H9 (cell line): ENCODE data around the gene REV1. TPM values are rescaled to one million over a fixed set of nuclear protein-coding genes. Genes with fewer than 3 reads are reported as not detected.

Experiments used
- DNase-seq: peaks from one replicate; pipeline ENCODE4 v3.0.0-alpha.2; 2017
- H2AFZ ChIP-seq: one replicate; pipeline ENCODE4 v1.6.1; 2013; ENCODE audit warnings: mild to moderate bottlenecking, low read length, control low read depth, moderate library complexity
- H2AK5ac ChIP-seq: 2 replicates; pipeline ENCODE4 v1.6.1; 2013; ENCODE audit warnings: low read length, control low read depth, mixed read lengths; ENCODE audit not compliant: insufficient read length
- H2BK120ac ChIP-seq: one replicate; pipeline ENCODE4 v1.6.1; 2013; ENCODE audit warnings: low read depth, mild to moderate bottlenecking, low read length, control low read depth, inconsistent platforms; ENCODE audit not compliant: poor library complexity, severe bottlenecking
- H2BK12ac ChIP-seq: 2 replicates; pipeline ENCODE4 v1.6.1; 2013; ENCODE audit warnings: low read length, control low read depth, mixed read lengths, low read depth; ENCODE audit not compliant: insufficient read length
- H2BK15ac ChIP-seq: 2 replicates; pipeline ENCODE4 v1.6.1; 2013; ENCODE audit warnings: low read depth, low read length, control low read depth
- H2BK20ac ChIP-seq: one replicate; pipeline ENCODE4 v1.6.1; 2013; ENCODE audit warnings: low read depth, mild to moderate bottlenecking, low read length, control low read depth, inconsistent platforms; ENCODE audit not compliant: poor library complexity, severe bottlenecking
- H2BK5ac ChIP-seq: 2 replicates; pipeline ENCODE4 v1.6.1; 2013; ENCODE audit warnings: low read length, control low read depth, mixed read lengths; ENCODE audit not compliant: insufficient read length
- H3K14ac ChIP-seq: 2 replicates; pipeline ENCODE4 v1.6.1; 2013; ENCODE audit warnings: low read length, control low read depth; ENCODE audit not compliant: insufficient read depth
- H3K18ac ChIP-seq: 2 replicates; pipeline ENCODE4 v1.6.1; 2013; ENCODE audit warnings: low read depth, mild to moderate bottlenecking, mixed read lengths, low read length, control low read depth; ENCODE audit not compliant: insufficient read length
- H3K23ac ChIP-seq: 2 replicates; pipeline ENCODE4 v1.6.1; 2013; ENCODE audit warnings: low read length, control low read depth, mixed read lengths, low read depth; ENCODE audit not compliant: insufficient read length
- H3K23me2 ChIP-seq: 2 replicates; pipeline ENCODE4 v1.6.1; 2013; ENCODE audit warnings: low read depth, mild to moderate bottlenecking, mixed read lengths, low read length, control low read depth; ENCODE audit not compliant: insufficient read length, poor library complexity, severe bottlenecking
- H3K27ac ChIP-seq: 2 replicates; pipeline ENCODE4 v1.5.1; 2013; ENCODE audit warnings: low read length, control low read depth, mixed read lengths, low read depth; ENCODE audit not compliant: insufficient read length
- H3K27me3 ChIP-seq: 2 replicates; pipeline ENCODE4 v1.6.1; 2013; ENCODE audit warnings: low read length, control low read depth, inconsistent platforms; ENCODE audit not compliant: insufficient read depth
- H3K4ac ChIP-seq: 2 replicates; pipeline ENCODE4 v1.6.1; 2013; ENCODE audit warnings: low read depth, mild to moderate bottlenecking, control low read depth, inconsistent platforms, low read length, moderate library complexity
- H3K4me1 ChIP-seq: 2 replicates; pipeline ENCODE4 v1.6.1; 2013; ENCODE audit warnings: low read length, control low read depth, inconsistent platforms; ENCODE audit not compliant: insufficient read depth
- H3K4me2 ChIP-seq: 2 replicates; pipeline ENCODE4 v1.6.1; 2013; ENCODE audit warnings: low read length, control low read depth, mixed read lengths; ENCODE audit not compliant: insufficient read length, insufficient read depth
- H3K56ac ChIP-seq: 2 replicates; pipeline ENCODE4 v1.6.1; 2013; ENCODE audit warnings: low read depth, mild to moderate bottlenecking, mixed read lengths, low read length, control low read depth; ENCODE audit not compliant: insufficient read length
- H3K79me1 ChIP-seq: 2 replicates; pipeline ENCODE4 v1.6.1; 2013; ENCODE audit warnings: low read depth, mild to moderate bottlenecking, moderate library complexity, low read length, control low read depth, inconsistent platforms; ENCODE audit not compliant: insufficient read depth, poor library complexity, severe bottlenecking
- H3K79me2 ChIP-seq: 2 replicates; pipeline ENCODE4 v1.6.1; 2013; ENCODE audit warnings: low read length, control low read depth, inconsistent platforms; ENCODE audit not compliant: insufficient read depth
- H3K9ac ChIP-seq: 2 replicates; pipeline ENCODE4 v1.6.1; 2013; ENCODE audit warnings: low read length, control low read depth, mixed read lengths; ENCODE audit not compliant: insufficient read length; ENCODE audit errors: extremely low read depth
- H3K9me3 ChIP-seq: one replicate; pipeline ENCODE4 v1.6.1; 2013; ENCODE audit warnings: low read depth, low read length, inconsistent platforms; ENCODE audit not compliant: control insufficient read depth
- H3T11ph ChIP-seq: one replicate; pipeline ENCODE4 v1.6.1; 2013; ENCODE audit warnings: mild to moderate bottlenecking, low read length, control low read depth, inconsistent platforms
- H4K20me1 ChIP-seq: one replicate; pipeline ENCODE4 v1.6.1; 2013; ENCODE audit not compliant: control insufficient read depth, insufficient read length, insufficient read depth
- H4K5ac ChIP-seq: 2 replicates; pipeline ENCODE4 v1.6.1; 2013; ENCODE audit warnings: low read depth, mild to moderate bottlenecking, mixed read lengths, low read length, control low read depth; ENCODE audit not compliant: insufficient read length
- H4K8ac ChIP-seq: replicated peaks from 2 replicates; pipeline ENCODE4 v1.6.1; 2013; ENCODE audit warnings: low read length, control low read depth, mixed read lengths, low read depth; ENCODE audit not compliant: insufficient read length
- H4K91ac ChIP-seq: 2 replicates; pipeline ENCODE4 v1.6.1; 2013; ENCODE audit warnings: low read depth, mild to moderate bottlenecking, moderate library complexity, mixed read lengths, low read length, control low read depth; ENCODE audit not compliant: insufficient read length
- H3K27ac Mint-ChIP-seq, 3 experiments: 2 replicates in 2 of 3; 3 replicates in 1 of 3; pipeline ENCODE4 v1.8.0; 2020 to 2021; ENCODE audit warnings: mixed read lengths in 3 of 3, mild to moderate bottlenecking in 1 of 3, moderate library complexity in 1 of 3
- H3K27me3 Mint-ChIP-seq: 2 replicates; pipeline ENCODE4 v1.8.0; 2021; ENCODE audit warnings: low read depth, mild to moderate bottlenecking, moderate library complexity, mixed read lengths
- H3K36me3 Mint-ChIP-seq, 3 experiments: 2 replicates in 2 of 3; 3 replicates in 1 of 3; pipeline ENCODE4 v1.8.0; 2020 to 2021; ENCODE audit warnings: low read depth in 3 of 3, mixed read lengths in 3 of 3; ENCODE audit not compliant: insufficient read depth in 1 of 3
- H3K4me1 Mint-ChIP-seq, 2 experiments: 2 replicates each; pipeline ENCODE4 v1.8.0; 2020; ENCODE audit warnings: mixed read lengths in 2 of 2
- H3K4me3 Mint-ChIP-seq, 2 experiments: 2 replicates in 1 of 2; 3 replicates in 1 of 2; pipeline ENCODE4 v1.8.0; 2020 to 2021; ENCODE audit warnings: mild to moderate bottlenecking in 2 of 2, mixed read lengths in 2 of 2, moderate library complexity in 1 of 2
- H3K9me3 Mint-ChIP-seq, 2 experiments: 2 replicates in 1 of 2; 3 replicates in 1 of 2; pipeline ENCODE4 v1.8.0; 2020; ENCODE audit warnings: mild to moderate bottlenecking in 2 of 2, mixed read lengths in 2 of 2, moderate library complexity in 1 of 2
- WGBS: extraction: QIAGEN DNeasy Blood & Tissue Kit; methylation state at CpG from one replicate; pipeline ENCODE4 v1.1.7; 2013; ENCODE audit warnings: missing lambda C conversion rate, low lambda C conversion rate, mixed read lengths; ENCODE audit not compliant: insufficient read length; ENCODE audit errors: extremely low coverage; 5-methylcytosine and 5-hydroxymethylcytosine counted together
- total RNA-seq: library from RNA; stranded (reverse); gene quantifications from 2 replicates; pipeline ENCODE4 v1.2.1, GENCODE V29; 2021
- TF ChIP-seq, protein P1 (sequence below): fragments of 200-600 bp; sonication (generic); conservative IDR thresholded peaks from 3 replicates; pipeline ENCODE4 v1.8.0; 2021; ENCODE audit warnings: antibody characterized with exemption, mild to moderate bottlenecking

Gene REV1
- total RNA-seq, 1 experiment from 2014 or later = 41.6 TPM

DNA sequence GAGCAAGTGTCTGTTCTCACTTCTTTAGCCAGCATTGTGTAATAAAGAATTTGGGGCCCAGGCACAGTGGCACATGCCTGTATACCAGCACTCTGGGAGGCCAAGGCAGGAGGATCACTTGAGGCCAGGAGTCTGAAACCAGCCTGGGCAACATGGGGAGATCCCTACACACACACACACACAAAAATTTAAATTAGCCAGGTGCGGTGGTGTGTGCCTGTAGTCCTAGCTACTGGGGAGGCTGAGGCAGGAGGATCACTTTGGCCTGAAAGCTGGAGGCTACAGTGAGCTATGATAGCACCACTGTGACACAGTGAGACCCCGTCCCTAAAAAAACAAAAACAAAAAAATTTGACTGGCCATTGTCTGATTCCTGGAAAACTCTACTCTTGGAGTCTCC is 8.3 kb downstream of the REV1 start:
- no peak overlapping the region for H3K23ac ChIP-seq
- H2BK12ac ChIP-seq = no peak overlapping the region
- H3K9me3 ChIP-seq = no peaks in the 10 kb centered on the region
- TF ChIP-seq, protein P1, sequence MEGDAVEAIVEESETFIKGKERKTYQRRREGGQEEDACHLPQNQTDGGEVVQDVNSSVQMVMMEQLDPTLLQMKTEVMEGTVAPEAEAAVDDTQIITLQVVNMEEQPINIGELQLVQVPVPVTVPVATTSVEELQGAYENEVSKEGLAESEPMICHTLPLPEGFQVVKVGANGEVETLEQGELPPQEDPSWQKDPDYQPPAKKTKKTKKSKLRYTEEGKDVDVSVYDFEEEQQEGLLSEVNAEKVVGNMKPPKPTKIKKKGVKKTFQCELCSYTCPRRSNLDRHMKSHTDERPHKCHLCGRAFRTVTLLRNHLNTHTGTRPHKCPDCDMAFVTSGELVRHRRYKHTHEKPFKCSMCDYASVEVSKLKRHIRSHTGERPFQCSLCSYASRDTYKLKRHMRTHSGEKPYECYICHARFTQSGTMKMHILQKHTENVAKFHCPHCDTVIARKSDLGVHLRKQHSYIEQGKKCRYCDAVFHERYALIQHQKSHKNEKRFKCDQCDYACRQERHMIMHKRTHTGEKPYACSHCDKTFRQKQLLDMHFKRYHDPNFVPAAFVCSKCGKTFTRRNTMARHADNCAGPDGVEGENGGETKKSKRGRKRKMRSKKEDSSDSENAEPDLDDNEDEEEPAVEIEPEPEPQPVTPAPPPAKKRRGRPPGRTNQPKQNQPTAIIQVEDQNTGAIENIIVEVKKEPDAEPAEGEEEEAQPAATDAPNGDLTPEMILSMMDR = no peak
- no peak overlapping the region for H3K27ac ChIP-seq
- no peaks in the 10 kb centered on the region for H4K20me1 ChIP-seq
- H3K27ac Mint-ChIP-seq = peak overlapping the region in 2 of 3 experiments; percentile 67 to 68; a peak in 2 of 7 replicates
- peaks cover 38 to 44% of the 10 kb centered on the region in 2 experiments for H3K4me1 Mint-ChIP-seq
- peaks cover 67% of the 10 kb centered on the region for H3K79me2 ChIP-seq
- H3K4me3 Mint-ChIP-seq = no peak overlapping the region; a peak in 2 of 5 replicates
- H2AFZ ChIP-seq = no peak overlapping the region
- no peaks in the 10 kb centered on the region for H3K27me3 Mint-ChIP-seq
- H3K18ac ChIP-seq = no peak overlapping the region
- H2AK5ac ChIP-seq = no peak overlapping the region
- H3K27me3 ChIP-seq = no peaks in the 10 kb centered on the region
- H2BK5ac ChIP-seq = no peak overlapping the region
- H3K9ac ChIP-seq = no peak overlapping the region
- no peak overlapping the region for H2BK20ac ChIP-seq
- peaks cover 3% of the 10 kb centered on the region for H3K79me1 ChIP-seq
- H4K91ac ChIP-seq = no peak overlapping the region
- H3K14ac ChIP-seq = no peak overlapping the region
- WGBS = no CpG with 5 or more reads among the region's 2 CpGs
- H3K4ac ChIP-seq = no peak overlapping the region
- no peak overlapping the region for H3T11ph ChIP-seq
- H2BK15ac ChIP-seq = no peak overlapping the region
- H3K23me2 ChIP-seq = no peaks in the 10 kb centered on the region
- H3K4me2 ChIP-seq = no peak overlapping the region
- peaks cover 6% of the 10 kb centered on the region for H3K4me1 ChIP-seq
- H2BK120ac ChIP-seq = no peak overlapping the region
- H4K8ac ChIP-seq = no peak overlapping the region
- no peak overlapping the region for H4K5ac ChIP-seq
- H3K9me3 Mint-ChIP-seq = no peaks in the 10 kb centered on the region
- DNase-seq = no peak
- peaks cover 0 to 4% (median 4%) of the 10 kb centered on the region in 3 experiments; a peak in 4 of 7 replicates for H3K36me3 Mint-ChIP-seq
- H3K56ac ChIP-seq = no peak overlapping the region
